Mesenchymal stem cell (in vitro differentiated cells and primary cell): ENCODE results near the gene S100A13.

Experiments used
- DNase-seq: peaks from one replicate; pipeline ENCODE4 v3.0.0-alpha.2; 2013
- H2AFZ ChIP-seq: one replicate; pipeline ENCODE4 v1.6.1; 2013; ENCODE audit warnings: low read depth, mild to moderate bottlenecking, control low read depth, inconsistent platforms, low read length, moderate library complexity
- H2AK5ac ChIP-seq: 2 replicates; pipeline ENCODE4 v1.6.1; 2013; ENCODE audit warnings: low read length, moderate library complexity, mild to moderate bottlenecking, inconsistent platforms; ENCODE audit not compliant: severe bottlenecking
- H2BK120ac ChIP-seq: one replicate; pipeline ENCODE4 v1.6.1; 2013; ENCODE audit warnings: low read depth, mild to moderate bottlenecking, inconsistent platforms, low read length, moderate library complexity
- H2BK12ac ChIP-seq, 2 experiments: one replicate each; pipeline ENCODE4 v1.6.1; 2013; ENCODE audit warnings: inconsistent platforms in 2 of 2, low read length in 2 of 2, mild to moderate bottlenecking in 2 of 2, moderate library complexity in 2 of 2, control low read depth in 1 of 2
- H2BK15ac ChIP-seq: one replicate; pipeline ENCODE4 v1.6.1; 2013; ENCODE audit warnings: mild to moderate bottlenecking, low read depth, inconsistent platforms; ENCODE audit not compliant: poor library complexity, severe bottlenecking
- H2BK5ac ChIP-seq: 2 replicates; pipeline ENCODE4 v1.6.1; 2013; ENCODE audit warnings: low read depth, mild to moderate bottlenecking, low read length, control low read depth, inconsistent platforms; ENCODE audit not compliant: poor library complexity, severe bottlenecking
- H3K14ac ChIP-seq, 2 experiments: one replicate each; pipeline ENCODE4 v1.6.1; 2013; ENCODE audit warnings: inconsistent platforms in 2 of 2, low read length in 2 of 2, control low read depth in 1 of 2, mild to moderate bottlenecking in 1 of 2, moderate library complexity in 1 of 2
- H3K18ac ChIP-seq, 2 experiments: one replicate each; pipeline ENCODE4 v1.6.1; 2013; ENCODE audit warnings: inconsistent platforms in 2 of 2, low read length in 2 of 2, control low read depth in 1 of 2, low read depth in 1 of 2, mild to moderate bottlenecking in 1 of 2
- H3K23ac ChIP-seq, 2 experiments: one replicate each; pipeline ENCODE4 v1.6.1; 2013; ENCODE audit warnings: inconsistent platforms in 2 of 2, low read length in 2 of 2, mild to moderate bottlenecking in 2 of 2, moderate library complexity in 2 of 2, control low read depth in 1 of 2
- H3K27ac ChIP-seq: 2 replicates; pipeline ENCODE4 v1.5.1; 2013; ENCODE audit warnings: mild to moderate bottlenecking, moderate library complexity, low read length, control low read depth, inconsistent platforms; ENCODE audit not compliant: poor library complexity, severe bottlenecking
- H3K27me3 ChIP-seq, 2 experiments: 2 replicates each; pipeline versions ENCODE4 v1.6.1 to v1.7.0; 2013; ENCODE audit warnings: low read length in 2 of 2, mild to moderate bottlenecking in 2 of 2, moderate library complexity in 2 of 2, control low read depth in 1 of 2, inconsistent platforms in 1 of 2; ENCODE audit not compliant: control insufficient read depth in 1 of 2, insufficient read depth in 1 of 2
- H3K36me3 ChIP-seq, 2 experiments: 2 replicates each; pipeline versions ENCODE4 v1.6.1 to v1.7.0; 2013; ENCODE audit warnings: low read length in 2 of 2, control low read depth in 1 of 2, inconsistent platforms in 1 of 2, low read depth in 1 of 2, mild to moderate bottlenecking in 1 of 2; ENCODE audit not compliant: insufficient read depth in 2 of 2, control insufficient read depth in 1 of 2
- H3K4ac ChIP-seq, 2 experiments: one replicate each; pipeline ENCODE4 v1.6.1; 2013; ENCODE audit warnings: inconsistent platforms in 2 of 2, low read length in 2 of 2, mild to moderate bottlenecking in 2 of 2, moderate library complexity in 2 of 2, control low read depth in 1 of 2, low read depth in 1 of 2
- H3K4me1 ChIP-seq: 2 replicates; pipeline ENCODE4 v1.6.1; 2013; ENCODE audit warnings: low read depth, low read length, control low read depth; ENCODE audit not compliant: control insufficient read depth, insufficient read depth
- H3K4me2 ChIP-seq: 2 replicates; pipeline ENCODE4 v1.6.1; 2013; ENCODE audit warnings: low read length, mild to moderate bottlenecking, inconsistent platforms; ENCODE audit not compliant: poor library complexity, severe bottlenecking
- H3K4me3 ChIP-seq, 2 experiments: 2 replicates each; pipeline versions ENCODE4 v1.5.1 to v1.7.0; 2013; ENCODE audit warnings: low read length in 2 of 2, mild to moderate bottlenecking in 2 of 2, control low read depth in 1 of 2, low read depth in 1 of 2; ENCODE audit not compliant: insufficient read depth in 1 of 2
- H3K79me1 ChIP-seq: replicated peaks from 2 replicates; pipeline ENCODE4 v1.6.1; 2013; ENCODE audit warnings: mild to moderate bottlenecking, control low read depth, low read length, inconsistent platforms; ENCODE audit not compliant: poor library complexity, severe bottlenecking
- H3K9ac ChIP-seq: 2 replicates; pipeline ENCODE4 v1.7.0; 2013; ENCODE audit warnings: mild to moderate bottlenecking, low read length, moderate library complexity
- H3K9me3 ChIP-seq: 2 replicates; pipeline ENCODE4 v1.7.0; 2013; ENCODE audit warnings: mild to moderate bottlenecking, low read length; ENCODE audit not compliant: control insufficient read depth
- H4K8ac ChIP-seq: one replicate; pipeline ENCODE4 v1.6.1; 2013; ENCODE audit warnings: inconsistent platforms, mild to moderate bottlenecking, low read length, moderate library complexity
- H4K91ac ChIP-seq: one replicate; pipeline ENCODE4 v1.6.1; 2013; ENCODE audit warnings: mild to moderate bottlenecking, low read length, inconsistent platforms
- WGBS: methylation state at CpG from one replicate; pipeline ENCODE4 v1.1.7; 2013; ENCODE audit warnings: mixed read lengths; 5-methylcytosine and 5-hydroxymethylcytosine counted together

S100A13 gene

GRCh38 chr1:153610811-153611301 lies 16.4 kb downstream of the S100A13 start:
- Histone ChIP-seq H3K79me1 (peaks cover 12% of the 10 kb centered on the region), H4K91ac (no peak overlapping the region), H3K27me3 (no peaks in the 10 kb centered on the region), H3K14ac (peak overlapping the region in 1 of 2 experiments; percentile 36), H4K8ac (no peak overlapping the region), H3K23ac (no peak overlapping the region), H3K4me3 (peak overlapping the region in 1 of 2 experiments; percentile 98), H3K4me1 (peaks cover 52% of the 10 kb centered on the region), H2BK12ac (no peak overlapping the region), H2BK5ac (no peak overlapping the region), H2BK120ac (no peak overlapping the region), H3K4ac (no peak overlapping the region), H3K9ac (peak overlapping the region; percentile 98), H2AFZ (no peak overlapping the region), H2BK15ac (no peak overlapping the region), H3K9me3 (no peaks in the 10 kb centered on the region), H3K4me2 (peak overlapping the region; percentile 76), H3K36me3 (peaks cover 27 to 30% of the 10 kb centered on the region in 2 experiments), H2AK5ac (no peak overlapping the region), H3K18ac (peak overlapping the region in 1 of 2 experiments; percentile 28), H3K27ac (peak overlapping the region; percentile 95)
- WGBS = 82% methylated on average over 6 of the region's 7 CpGs
- DNase-seq = no peak

- Histone ChIP-seq H2BK5ac (no peak overlapping the region), H3K14ac (no peak overlapping the region), H3K4me1 (peaks cover 52% of the 10 kb centered on the region), H3K4me3 (peak overlapping the region in 1 of 2 experiments; percentile 78), H3K4ac (no peak overlapping the region), H3K23ac (no peak overlapping the region), H2BK12ac (no peak overlapping the region), H2AK5ac (peak overlapping the region; percentile 19), H3K9ac (peak overlapping the region; percentile 87), H2AFZ (no peak overlapping the region), H3K27ac (peak overlapping the region; percentile 93), H3K9me3 (no peaks in the 10 kb centered on the region), H3K36me3 (peaks cover 30 to 36% of the 10 kb centered on the region in 2 experiments), H2BK120ac (no peak overlapping the region), H2BK15ac (no peak overlapping the region), H4K91ac (no peak overlapping the region), H3K4me2 (peak overlapping the region; percentile 76), H3K18ac (peak overlapping the region in 1 of 2 experiments; percentile 28), H3K27me3 (no peaks in the 10 kb centered on the region), H4K8ac (no peak overlapping the region), H3K79me1 (peaks cover 14% of the 10 kb centered on the region)
- no peak for DNase-seq
- WGBS = 73% methylated on average over 3 of the region's 4 CpGs
These were observed 17.0 kb downstream of the S100A13 start for GRCh38 chr1:153610334-153610733.

GRCh38 chr1:153609585-153609907 lies 17.8 kb downstream of the S100A13 start:
- no peak overlapping the region for H2BK12ac ChIP-seq
- no peak overlapping the region for H2BK5ac ChIP-seq
- H4K8ac ChIP-seq = peak overlapping the region; percentile 91
- peaks cover 50% of the 10 kb centered on the region for H3K4me1 ChIP-seq
- H3K27ac ChIP-seq = peak overlapping the region; percentile 93
- peak overlapping the region; percentile 45 for H2BK120ac ChIP-seq
- no peak overlapping the region for H4K91ac ChIP-seq
- peak overlapping the region; percentile 84 for H2AK5ac ChIP-seq
- peaks cover 30 to 44% of the 10 kb centered on the region in 2 experiments for H3K36me3 ChIP-seq
- peak overlapping the region in 1 of 2 experiments; percentile 14 for H3K4ac ChIP-seq
- DNase-seq = no peak
- H3K4me2 ChIP-seq = peak overlapping the region; percentile 69
- H3K27me3 ChIP-seq = no peaks in the 10 kb centered on the region
- peak overlapping the region in 1 of 2 experiments; percentile 85 for H3K18ac ChIP-seq
- H3K14ac ChIP-seq = no peak overlapping the region
- no peak overlapping the region for H2AFZ ChIP-seq
- peaks cover 14% of the 10 kb centered on the region for H3K79me1 ChIP-seq
- H3K23ac ChIP-seq = no peak overlapping the region
- peak overlapping the region in 1 of 2 experiments; percentile 78 for H3K4me3 ChIP-seq
- 83% methylated on average over 6 of the region's 6 CpGs for WGBS
- no peak overlapping the region for H2BK15ac ChIP-seq
- H3K9me3 ChIP-seq = no peaks in the 10 kb centered on the region
- peak overlapping the region; percentile 87 for H3K9ac ChIP-seq

- Histone ChIP-seq H2BK12ac (peak overlapping the region; percentile 28 to 88), H3K27ac (peak overlapping the region; percentile 93), H3K9ac (peak overlapping the region; percentile 87), H2BK120ac (peak overlapping the region; percentile 86), H3K4ac (peak overlapping the region; percentile 71 to 83), H3K27me3 (no peaks in the 10 kb centered on the region), H4K91ac (peak overlapping the region; percentile 88), H3K23ac (no peak overlapping the region), H2AFZ (no peak overlapping the region), H3K79me1 (peaks cover 14% of the 10 kb centered on the region), H3K4me2 (peak overlapping the region; percentile 69), H4K8ac (peak overlapping the region; percentile 91), H2BK5ac (peak overlapping the region; percentile 60), H3K18ac (peak overlapping the region; percentile 67 to 93), H3K4me1 (peaks cover 46% of the 10 kb centered on the region), H3K9me3 (no peaks in the 10 kb centered on the region), H2BK15ac (peak overlapping the region; percentile 64), H2AK5ac (peak overlapping the region; percentile 95), H3K14ac (peak overlapping the region; percentile 37 to 69), H3K36me3 (peaks cover 30 to 49% of the 10 kb centered on the region in 2 experiments), H3K4me3 (peak overlapping the region; percentile 53 to 78)
- DNase-seq = peak; percentile 94
- 20% methylated on average over 18 of the region's 19 CpGs for WGBS
These were observed 18.3 kb downstream of the S100A13 start for GRCh38 chr1:153608742-153609584.
